Muscle layer of colon (tissue), 2 donors: ENCODE data around the gene AMZ2.

Experiments used
- H3K27ac ChIP-seq: one replicate; pipeline ENCODE4 v1.7.0; 2013; ENCODE audit warnings: low read depth, mild to moderate bottlenecking, low read length, moderate library complexity
- H3K27me3 ChIP-seq, 2 donors: one replicate each; pipeline ENCODE4 v1.7.0; 2013; ENCODE audit warnings: low read length in 2 of 2, mild to moderate bottlenecking in 2 of 2; ENCODE audit not compliant: insufficient read depth in 2 of 2, control insufficient read depth in 1 of 2
- H3K36me3 ChIP-seq: one replicate; pipeline ENCODE4 v1.7.0; 2013; ENCODE audit warnings: mild to moderate bottlenecking, low read length; ENCODE audit not compliant: insufficient read depth
- H3K4me1 ChIP-seq: one replicate; pipeline ENCODE4 v1.7.0; 2013; ENCODE audit warnings: mild to moderate bottlenecking, low read length; ENCODE audit not compliant: insufficient read depth
- H3K4me3 ChIP-seq, 2 donors: one replicate each; pipeline ENCODE4 v1.7.0; 2013; ENCODE audit warnings: low read length in 2 of 2, low read depth in 1 of 2, mild to moderate bottlenecking in 1 of 2, moderate library complexity in 1 of 2
- H3K9ac ChIP-seq: one replicate; pipeline ENCODE4 v1.7.0; 2013; ENCODE audit warnings: low read length
- H3K9me3 ChIP-seq: one replicate; pipeline ENCODE4 v1.7.0; 2013; ENCODE audit warnings: mild to moderate bottlenecking, low read length
- donor health status: abdominal sarcoma.
- donor health status: Adenocarcinoma of cecum.

Gene AMZ2

GRCh38 chr17:68289473-68289872 lies 41.6 kb downstream of the AMZ2 start:
- peaks cover 22 to 35% of the 10 kb centered on the region in 2 donors for H3K27me3 ChIP-seq
- H3K27ac ChIP-seq = no peak overlapping the region
- H3K9ac ChIP-seq = no peak overlapping the region
- no peaks in the 10 kb centered on the region for H3K9me3 ChIP-seq
- peaks cover 13% of the 10 kb centered on the region for H3K4me1 ChIP-seq
- H3K36me3 ChIP-seq = no peaks in the 10 kb centered on the region
- no peak overlapping the region for H3K4me3 ChIP-seq

- H3K27me3 ChIP-seq = peaks cover 25 to 39% of the 10 kb centered on the region in 2 donors
- H3K4me3 ChIP-seq = no peak overlapping the region
- no peak overlapping the region for H3K27ac ChIP-seq
- H3K9ac ChIP-seq = no peak overlapping the region
- H3K4me1 ChIP-seq = peaks cover 13% of the 10 kb centered on the region
- H3K9me3 ChIP-seq = no peaks in the 10 kb centered on the region
- no peaks in the 10 kb centered on the region for H3K36me3 ChIP-seq
These were observed 42.1 kb downstream of the AMZ2 start for GRCh38 chr17:68289936-68290267.

DNA sequence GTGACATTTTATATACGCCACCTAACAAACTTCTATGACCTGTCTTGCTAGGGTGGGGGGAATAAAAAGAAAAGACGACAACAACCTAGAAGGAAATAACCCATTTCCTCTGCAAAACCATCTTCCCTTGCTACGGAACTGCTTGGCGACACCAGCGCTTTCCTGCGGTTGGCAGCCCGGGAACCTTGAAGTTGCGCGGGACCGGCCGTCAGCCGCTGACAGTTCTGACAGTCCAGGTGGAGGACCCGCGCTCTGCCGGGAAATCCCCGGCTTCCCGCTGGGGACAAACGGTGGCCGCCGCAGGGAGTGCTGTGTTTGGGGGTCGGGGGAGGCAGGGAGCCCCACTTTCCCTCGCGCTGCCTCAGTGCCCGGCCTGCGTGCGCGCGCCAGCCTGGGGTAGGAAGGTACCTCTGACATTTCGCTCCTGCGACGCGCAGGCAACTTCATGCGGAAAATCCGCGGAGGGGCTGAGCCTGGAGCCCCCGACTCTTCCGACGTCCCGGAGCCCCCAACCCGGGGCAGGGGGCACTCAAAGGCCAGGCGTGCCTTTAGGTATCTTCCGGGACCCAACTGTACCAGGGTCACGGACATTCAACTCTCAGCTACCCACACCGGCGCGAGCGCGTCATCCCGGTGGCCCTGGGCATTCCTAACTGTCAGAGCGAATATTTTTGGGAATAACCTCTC lies 42.6 kb downstream of the AMZ2 start:
- no peak overlapping the region for H3K9ac ChIP-seq
- peaks cover 13% of the 10 kb centered on the region for H3K4me1 ChIP-seq
- no peaks in the 10 kb centered on the region for H3K36me3 ChIP-seq
- H3K4me3 ChIP-seq = peak overlapping the region; percentile 23 to 32
- H3K27ac ChIP-seq = no peak overlapping the region
- no peaks in the 10 kb centered on the region for H3K9me3 ChIP-seq
- H3K27me3 ChIP-seq = peaks cover 29 to 42% of the 10 kb centered on the region in 2 donors

- no peak within 1 kb of the TSS for H3K9ac ChIP-seq
- peaks cover 31 to 42% of the 10 kb centered on the region in 2 donors for H3K27me3 ChIP-seq
- H3K4me1 ChIP-seq = peaks cover 13% of the 10 kb centered on the region
- H3K36me3 ChIP-seq = no peaks in the 10 kb centered on the region
- no peaks in the 10 kb centered on the region for H3K9me3 ChIP-seq
- peak within 1 kb of the TSS; percentile 55 to 58 for H3K4me3 ChIP-seq
- H3K27ac ChIP-seq = no peak within 1 kb of the TSS
These were observed 43.4 kb downstream of the AMZ2 start, which contains the start of the genes ARSG and SLC16A6 for GRCh38 chr17:68290955-68291835. Gene ARSG, plus strand, starts transcription at chr17:68291495. Its CDS starts 15,999 bp downstream, at chr17:68307494. Gene SLC16A6, minus strand, starts transcription at chr17:68291127. Its CDS starts 12,807 bp downstream, at chr17:68278320.

GRCh38 chr17:68291836-68292688 lies 44.2 kb downstream of the AMZ2 start:
- Histone ChIP-seq H3K27ac (no peak overlapping the region), H3K27me3 (peaks cover 37 to 46% of the 10 kb centered on the region in 2 donors), H3K36me3 (no peaks in the 10 kb centered on the region), H3K4me3 (peak overlapping the region; percentile 55 to 58), H3K9ac (no peak overlapping the region), H3K4me1 (peaks cover 13% of the 10 kb centered on the region), H3K9me3 (no peaks in the 10 kb centered on the region)

GRCh38 chr17:68292689-68293040 lies 44.8 kb downstream of the AMZ2 start:
- H3K27ac ChIP-seq = no peak overlapping the region
- no peaks in the 10 kb centered on the region for H3K36me3 ChIP-seq
- peaks cover 37 to 46% of the 10 kb centered on the region in 2 donors for H3K27me3 ChIP-seq
- no peaks in the 10 kb centered on the region for H3K9me3 ChIP-seq
- H3K4me3 ChIP-seq = peak overlapping the region in 1 of 2 donors; percentile 55
- peaks cover 13% of the 10 kb centered on the region for H3K4me1 ChIP-seq
- H3K9ac ChIP-seq = no peak overlapping the region

DNA sequence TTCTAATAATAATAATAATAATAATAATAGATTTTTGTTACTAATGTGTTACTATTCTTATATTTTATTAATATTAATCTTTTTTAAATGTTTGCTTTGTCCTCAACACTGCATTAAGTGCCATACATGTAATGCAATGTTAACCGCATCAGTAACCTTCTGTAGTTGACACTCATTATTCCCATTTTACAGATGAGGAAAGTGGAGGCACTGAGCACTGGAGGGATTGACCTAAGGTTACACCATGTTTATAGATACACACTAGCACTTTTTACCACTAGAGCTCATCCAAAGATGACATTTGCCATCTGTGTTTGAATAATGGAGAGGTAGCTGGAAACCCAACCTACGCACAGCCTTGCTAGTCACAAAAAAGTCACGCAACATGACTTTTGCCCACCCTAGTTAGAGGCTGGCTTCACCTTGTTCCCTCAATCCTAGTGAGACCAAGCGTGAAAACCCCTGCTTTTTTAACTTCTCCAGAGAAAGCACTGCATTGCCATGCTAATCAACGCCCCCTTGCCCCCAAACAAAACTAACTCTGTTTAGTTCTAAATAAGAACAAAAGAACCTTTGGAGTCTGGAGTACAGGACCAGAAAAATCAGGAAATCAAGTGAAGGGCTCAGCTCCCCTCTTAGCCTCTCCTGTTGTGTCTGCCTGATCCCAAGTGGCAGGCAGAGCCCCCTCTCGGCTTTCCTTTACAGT lies 45.8 kb downstream of the AMZ2 start:
- Histone ChIP-seq H3K27ac (no peak overlapping the region), H3K9me3 (no peaks in the 10 kb centered on the region), H3K9ac (no peak overlapping the region), H3K36me3 (no peaks in the 10 kb centered on the region), H3K27me3 (peaks cover 37 to 46% of the 10 kb centered on the region in 2 donors), H3K4me1 (peaks cover 13% of the 10 kb centered on the region), H3K4me3 (no peak overlapping the region)

- Histone ChIP-seq H3K9ac (no peak overlapping the region), H3K4me3 (no peak overlapping the region), H3K4me1 (peaks cover 13% of the 10 kb centered on the region), H3K27me3 (peaks cover 37 to 46% of the 10 kb centered on the region in 2 donors), H3K9me3 (no peaks in the 10 kb centered on the region), H3K27ac (no peak overlapping the region), H3K36me3 (no peaks in the 10 kb centered on the region)
These were observed 46.3 kb downstream of the AMZ2 start for GRCh38 chr17:68294196-68294555.

GRCh38 chr17:68294617-68295016 lies 46.8 kb downstream of the AMZ2 start:
- H3K9me3 ChIP-seq = no peaks in the 10 kb centered on the region
- H3K4me1 ChIP-seq = peaks cover 13% of the 10 kb centered on the region
- H3K36me3 ChIP-seq = no peaks in the 10 kb centered on the region
- no peak overlapping the region for H3K4me3 ChIP-seq
- H3K27ac ChIP-seq = no peak overlapping the region
- H3K9ac ChIP-seq = no peak overlapping the region
- H3K27me3 ChIP-seq = peaks cover 37 to 46% of the 10 kb centered on the region in 2 donors

GRCh38 chr17:68295086-68295485 lies 47.2 kb downstream of the AMZ2 start:
- H3K36me3 ChIP-seq = no peaks in the 10 kb centered on the region
- no peaks in the 10 kb centered on the region for H3K9me3 ChIP-seq
- no peak overlapping the region for H3K27ac ChIP-seq
- H3K4me1 ChIP-seq = peaks cover 13% of the 10 kb centered on the region
- H3K4me3 ChIP-seq = no peak overlapping the region
- peaks cover 37 to 46% of the 10 kb centered on the region in 2 donors for H3K27me3 ChIP-seq
- H3K9ac ChIP-seq = no peak overlapping the region
